HG02885 (cell line): ENCODE measurements around the gene CNPY3.
"Not testable (repeated sequence)": the region's sequence is repeated elsewhere in the genome, so short reads cannot be mapped to it uniquely, and the experiment has no call there.

Experiments
- ATAC-seq: cut with Tn5 transposase; IDR thresholded peaks from one replicate; pipeline ENCODE4 v1.9.1; 2021; ENCODE audit warnings: mild to moderate bottlenecking; ENCODE audit not compliant: unreplicated experiment, poor library complexity

The CNPY3 gene

GRCh38 chr6:42952389-42952788, 23.1 kb downstream of the CNPY3 start:
- ATAC-seq, result no peak

- ATAC-seq, result not testable (repeated sequence)
These were observed 25.1 kb downstream of the CNPY3 start for GRCh38 chr6:42954405-42954804.

- no peak for ATAC-seq
These were observed 28.8 kb downstream of the CNPY3 start for GRCh38 chr6:42958125-42958524.

- ATAC-seq, result no peak
These were observed 30.6 kb downstream of the CNPY3 start for GRCh38 chr6:42959917-42960242.

GRCh38 chr6:42960243-42961019, 31.2 kb downstream of the CNPY3 start, which contains the start of gene GNMT:
Gene GNMT (plus strand): TSS chr6:42960754. CDS start chr6:42960768, 14 bp downstream.
- no peak for ATAC-seq

- ATAC-seq, result no peak
These were observed 31.8 kb downstream of the CNPY3 start for GRCh38 chr6:42961020-42961470.

GRCh38 chr6:42962096-42962495, 32.8 kb downstream of the CNPY3 start:
- ATAC-seq, result no peak

- ATAC-seq, result no peak
These were observed 33.4 kb downstream of the CNPY3 start for GRCh38 chr6:42962502-42963178.

GRCh38 chr6:42963179-42963854, 34.0 kb downstream of the CNPY3 start:
- ATAC-seq, result no peak

GRCh38 chr6:42963855-42964605, 34.8 kb downstream of the CNPY3 start:
- ATAC-seq, result no peak

- no peak for ATAC-seq
These were observed 37.3 kb downstream of the CNPY3 start for GRCh38 chr6:42966571-42966970.

- ATAC-seq, result no peak
These were observed 37.9 kb downstream of the CNPY3 start for GRCh38 chr6:42967228-42967627.

- no peak for ATAC-seq
These were observed 38.9 kb downstream of the CNPY3 start for GRCh38 chr6:42968126-42968701.

- no peak for ATAC-seq
These were observed 39.5 kb downstream of the CNPY3 start for GRCh38 chr6:42968783-42969182.

GRCh38 chr6:42969431-42969830, 40.2 kb downstream of the CNPY3 start:
- ATAC-seq, result no peak

GRCh38 chr6:42969934-42970333, 40.7 kb downstream of the CNPY3 start:
- no peak for ATAC-seq

- ATAC-seq, result no peak
These were observed 41.8 kb downstream of the CNPY3 start for GRCh38 chr6:42970871-42971612.

- no peak for ATAC-seq
These were observed 42.6 kb downstream of the CNPY3 start for GRCh38 chr6:42971746-42972327.

GRCh38 chr6:42973926-42974325, 44.6 kb downstream of the CNPY3 start:
- ATAC-seq, result no peak
